Gastroesophageal sphincter (tissue), 3 donors: Measurements from ENCODE around the gene KCP.

ENCODE experiments used
- POLR2A ChIP-seq, 2 donors: fragments of 450-650 bp; IDR thresholded peaks; one replicate each; pipeline ENCODE4 v1.6.1; 2017; ENCODE audit warnings: antibody characterized with exemption in 2 of 2, mild to moderate bottlenecking in 2 of 2, moderate library complexity in 1 of 2
- TF ChIP-seq, protein P1 (sequence below), 4 experiments: fragments of 200-600 bp in 2 of 4; fragments of 450-650 bp in 2 of 4; sonication (generic) in 1 of 4; IDR thresholded peaks; one replicate each; pipeline ENCODE4 v1.5.1; 2017 to 2019; ENCODE audit warnings: antibody characterized with exemption in 4 of 4, mild to moderate bottlenecking in 2 of 4, moderate library complexity in 2 of 4

DNA sequence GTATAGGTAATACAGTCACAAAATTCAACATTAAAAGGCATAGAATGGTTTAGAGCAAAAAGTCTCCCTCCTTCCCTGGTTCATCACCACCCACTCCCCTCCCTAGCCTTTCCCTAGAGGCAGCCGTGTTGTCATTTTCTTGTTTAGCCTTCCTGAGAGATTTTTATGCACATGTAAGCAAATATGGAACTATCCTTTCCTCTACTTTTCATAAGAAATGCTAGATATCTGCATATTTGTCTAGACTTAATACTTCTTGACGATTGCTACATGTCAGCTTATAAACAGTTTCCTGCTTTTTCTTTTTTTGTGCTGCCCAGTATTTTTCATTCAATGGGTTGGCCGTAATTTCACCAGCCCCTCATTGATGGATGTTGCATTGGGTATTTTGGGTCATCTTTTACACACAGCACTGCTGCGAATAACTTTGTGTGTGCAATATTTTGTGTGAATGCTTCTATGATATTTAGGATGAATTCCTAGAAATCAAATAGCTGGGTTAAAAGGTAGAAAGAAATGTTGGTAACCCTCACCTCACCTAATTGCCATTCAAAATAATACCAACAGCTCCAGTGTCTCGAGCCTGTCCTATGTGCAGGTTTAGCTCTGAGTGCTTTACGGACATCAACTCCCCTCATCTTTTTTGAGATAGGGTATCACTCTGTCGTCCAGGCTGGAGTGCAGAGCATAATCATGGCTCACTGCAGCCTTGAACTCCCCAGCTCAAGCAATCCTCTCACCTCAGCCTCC lies 34.2 kb upstream of the KCP start:
- TF ChIP-seq, protein P1, sequence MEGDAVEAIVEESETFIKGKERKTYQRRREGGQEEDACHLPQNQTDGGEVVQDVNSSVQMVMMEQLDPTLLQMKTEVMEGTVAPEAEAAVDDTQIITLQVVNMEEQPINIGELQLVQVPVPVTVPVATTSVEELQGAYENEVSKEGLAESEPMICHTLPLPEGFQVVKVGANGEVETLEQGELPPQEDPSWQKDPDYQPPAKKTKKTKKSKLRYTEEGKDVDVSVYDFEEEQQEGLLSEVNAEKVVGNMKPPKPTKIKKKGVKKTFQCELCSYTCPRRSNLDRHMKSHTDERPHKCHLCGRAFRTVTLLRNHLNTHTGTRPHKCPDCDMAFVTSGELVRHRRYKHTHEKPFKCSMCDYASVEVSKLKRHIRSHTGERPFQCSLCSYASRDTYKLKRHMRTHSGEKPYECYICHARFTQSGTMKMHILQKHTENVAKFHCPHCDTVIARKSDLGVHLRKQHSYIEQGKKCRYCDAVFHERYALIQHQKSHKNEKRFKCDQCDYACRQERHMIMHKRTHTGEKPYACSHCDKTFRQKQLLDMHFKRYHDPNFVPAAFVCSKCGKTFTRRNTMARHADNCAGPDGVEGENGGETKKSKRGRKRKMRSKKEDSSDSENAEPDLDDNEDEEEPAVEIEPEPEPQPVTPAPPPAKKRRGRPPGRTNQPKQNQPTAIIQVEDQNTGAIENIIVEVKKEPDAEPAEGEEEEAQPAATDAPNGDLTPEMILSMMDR (IDR thresholded peaks at IDR 0.05) = no peak
- TF ChIP-seq POLR2A (IDR thresholded peaks at IDR 0.05) = no peak
